Measurements from ENCODE around the gene SMYD3.

SMYD3 gene

GRCh38 chr1:246283771-246284410 is 223.2 kb downstream of the SMYD3 start:
- in situ Hi-C loops (cut with MboI; ENCODE audit: low sequenced_read_pairs), result no loop called here

- in situ Hi-C loops (cut with MboI; ENCODE audit: low sequenced_read_pairs), result no loop called here
These were observed 225.4 kb downstream of the SMYD3 start for GRCh38 chr1:246281639-246282038.

GRCh38 chr1:246281195-246281594 is 225.9 kb downstream of the SMYD3 start:
- in situ Hi-C loops (cut with MboI; ENCODE audit: low sequenced_read_pairs), result no loop called here

GRCh38 chr1:246280551-246280950 is 226.5 kb downstream of the SMYD3 start:
- in situ Hi-C loops (cut with MboI; ENCODE audit: low sequenced_read_pairs), result no loop called here

- in situ Hi-C loops (cut with MboI; ENCODE audit: low sequenced_read_pairs), result no loop called here
These were observed 227.7 kb downstream of the SMYD3 start for GRCh38 chr1:246279402-246279801.

DNA sequence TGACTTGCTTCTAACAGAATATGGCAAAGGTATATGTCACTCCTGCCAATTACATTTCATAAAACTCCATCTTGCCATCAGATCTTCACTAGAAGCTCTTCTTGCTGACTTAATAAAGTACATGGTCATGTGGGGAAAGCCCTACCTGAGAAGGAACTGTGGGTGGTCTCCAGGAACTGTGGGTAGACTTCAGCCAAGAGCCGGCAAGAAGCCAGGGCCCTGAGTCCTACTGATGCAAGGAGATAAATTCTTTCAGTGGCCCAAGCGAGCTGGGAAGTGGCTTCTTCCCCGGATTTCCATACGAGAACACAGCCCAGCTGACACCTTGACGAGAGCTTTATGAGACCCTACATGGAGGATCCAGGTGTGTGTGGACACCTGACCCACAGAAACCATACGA is 228.7 kb downstream of the SMYD3 start:
- in situ Hi-C loops (cut with MboI; ENCODE audit: low sequenced_read_pairs), result no loop called here

DNA sequence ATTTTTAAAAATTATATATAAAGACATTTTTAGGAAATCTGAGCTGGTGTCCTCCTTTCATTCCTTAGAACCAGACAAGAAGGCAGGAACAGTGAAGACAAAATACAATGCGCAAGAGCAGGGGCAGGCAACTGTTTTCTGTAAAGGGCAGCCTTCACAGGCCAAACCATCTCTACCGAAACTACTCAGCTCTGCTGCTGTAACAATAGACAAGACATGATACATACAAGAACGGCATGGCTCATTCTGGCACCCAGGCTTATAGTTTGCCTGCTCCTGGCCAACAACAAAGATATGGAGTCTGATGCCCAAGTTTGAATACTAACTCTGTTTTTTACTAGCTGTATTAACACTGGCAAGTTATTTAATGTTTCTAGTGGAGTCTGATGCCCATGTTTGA is 232.0 kb downstream of the SMYD3 start:
- in situ Hi-C loops (cut with MboI; ENCODE audit: low sequenced_read_pairs), result no loop called here

DNA sequence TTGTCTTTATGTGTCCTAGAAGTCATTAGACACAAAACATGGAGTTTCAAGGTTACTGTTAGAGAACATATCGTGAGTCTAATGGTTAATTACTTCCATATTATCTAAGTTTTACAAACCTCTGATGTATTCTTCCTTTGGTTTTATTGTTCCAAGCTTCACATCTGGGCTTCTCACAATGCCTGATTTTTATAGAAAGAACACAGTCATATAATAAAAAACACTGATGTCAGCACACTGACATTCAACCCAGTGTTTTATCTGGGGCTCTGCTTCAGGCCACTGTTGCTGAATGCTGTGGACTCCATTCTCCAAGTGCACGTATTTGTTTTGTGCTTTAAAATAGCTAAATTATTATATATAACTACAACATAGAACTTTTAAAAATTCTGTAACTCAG is 232.9 kb downstream of the SMYD3 start:
- in situ Hi-C loops (cut with MboI; ENCODE audit: low sequenced_read_pairs), result no loop called here

GRCh38 chr1:246271516-246271915 is 235.6 kb downstream of the SMYD3 start:
- in situ Hi-C loops (cut with MboI; ENCODE audit: low sequenced_read_pairs), result no loop called here

DNA sequence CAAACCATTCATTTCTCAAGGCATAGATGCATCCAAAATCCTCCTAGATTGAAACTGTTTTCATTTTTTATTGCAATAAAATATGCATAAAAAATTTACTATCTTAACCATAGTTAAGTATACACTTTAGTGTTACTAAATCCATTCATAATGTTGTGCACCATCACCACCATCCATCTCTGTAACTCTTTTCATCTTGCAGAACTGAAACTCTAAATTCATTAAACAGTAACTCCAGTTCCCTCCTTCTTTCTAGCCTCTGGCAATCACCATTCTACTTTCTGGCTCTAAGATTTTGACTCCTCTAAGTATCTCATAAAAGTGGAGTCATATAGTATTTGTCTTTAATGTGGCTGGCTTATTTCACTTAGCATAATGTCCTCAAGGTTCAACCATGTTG is 236.8 kb downstream of the SMYD3 start:
- in situ Hi-C loops (cut with MboI; ENCODE audit: low sequenced_read_pairs), result no loop called here

DNA sequence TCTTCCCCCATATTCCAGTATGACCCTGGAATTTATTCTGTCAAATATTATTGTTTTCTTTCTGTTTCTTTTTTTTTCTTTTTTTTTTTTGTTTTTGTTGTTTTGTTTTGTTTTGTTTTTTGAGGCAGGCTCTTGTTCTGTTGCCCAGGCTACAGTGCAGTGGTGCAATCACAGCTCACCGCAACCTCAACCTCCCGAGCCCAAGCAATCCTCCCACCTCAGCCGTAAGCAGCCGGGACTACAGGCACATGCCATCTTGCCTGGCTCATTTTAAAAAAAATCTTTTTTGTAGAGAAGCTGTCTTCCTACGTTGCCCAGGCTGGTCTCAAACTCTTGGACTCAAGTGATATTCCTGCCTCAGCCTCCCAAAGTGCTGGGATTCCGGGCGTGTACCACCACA is 237.6 kb downstream of the SMYD3 start:
- in situ Hi-C loops (cut with MboI; ENCODE audit: low sequenced_read_pairs), result no loop called here

GRCh38 chr1:246267896-246268295 is 239.2 kb downstream of the SMYD3 start:
- in situ Hi-C loops (cut with MboI; ENCODE audit: low sequenced_read_pairs), result no loop called here

DNA sequence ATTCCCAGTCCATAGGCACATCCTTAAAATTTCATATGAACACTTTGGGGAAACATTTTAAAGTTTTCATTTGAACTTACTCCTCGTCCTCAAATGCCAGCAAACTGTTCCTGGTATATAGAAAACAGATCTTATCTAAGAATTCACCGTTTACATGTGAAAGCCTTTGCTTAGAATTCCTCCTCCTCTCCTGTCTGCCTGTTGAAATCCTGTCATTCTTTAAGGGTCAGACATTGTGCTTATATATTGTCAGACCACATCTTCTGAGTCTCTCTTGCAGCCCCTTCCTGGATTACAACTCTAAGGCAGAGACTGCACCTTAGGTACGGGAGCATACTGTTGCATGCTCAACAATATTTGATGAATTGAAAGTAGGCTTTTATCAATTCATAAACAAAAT is 239.7 kb downstream of the SMYD3 start:
- in situ Hi-C loops (cut with MboI; ENCODE audit: low sequenced_read_pairs), result no loop called here

DNA sequence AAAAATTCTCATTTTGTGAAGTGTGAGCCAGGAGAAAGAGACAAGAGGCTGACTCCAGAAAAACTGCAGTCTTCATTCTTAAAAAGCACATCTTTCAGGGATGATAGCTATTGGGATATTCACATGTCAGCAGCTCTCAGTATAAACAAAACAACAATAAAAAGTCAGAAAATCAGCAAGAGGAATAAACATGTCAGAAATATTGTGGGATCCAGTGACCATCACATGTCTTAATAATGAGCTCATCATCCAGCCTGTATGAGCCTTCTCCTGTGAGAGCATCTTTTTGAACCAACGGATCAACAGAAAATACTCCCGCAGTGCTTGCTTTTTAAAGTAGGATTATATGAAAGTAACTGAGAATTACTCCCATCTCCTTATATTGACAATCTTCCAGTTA is 241.6 kb downstream of the SMYD3 start:
- in situ Hi-C loops (cut with MboI; ENCODE audit: low sequenced_read_pairs), result no loop called here

DNA sequence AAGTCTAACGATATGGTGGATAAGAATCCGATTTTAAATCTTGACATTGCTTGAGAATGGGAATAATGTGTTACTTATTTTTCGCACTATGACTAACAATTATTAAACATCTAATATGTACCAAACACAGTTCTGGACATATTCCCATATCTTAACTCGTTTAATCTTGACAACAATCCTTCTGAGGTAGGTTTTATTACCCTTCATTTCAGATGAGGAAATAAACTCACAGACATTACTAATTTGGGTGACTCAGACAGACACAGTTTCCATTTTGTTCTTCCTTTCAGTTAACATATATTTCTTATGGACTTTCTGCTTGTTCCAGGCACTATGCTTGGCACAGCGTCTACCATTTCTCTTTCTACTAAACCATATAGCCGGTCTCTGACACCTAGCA is 244.8 kb downstream of the SMYD3 start:
- in situ Hi-C loops (cut with MboI; ENCODE audit: low sequenced_read_pairs), result no loop called here

GRCh38 chr1:246261639-246262038 is 245.4 kb downstream of the SMYD3 start:
- in situ Hi-C loops (cut with MboI; ENCODE audit: low sequenced_read_pairs), result no loop called here

- in situ Hi-C loops (cut with MboI; ENCODE audit: low sequenced_read_pairs), result no loop called here
These were observed 248.8 kb downstream of the SMYD3 start for GRCh38 chr1:246258250-246258649.

- in situ Hi-C loops (cut with MboI; ENCODE audit: low sequenced_read_pairs), result no loop called here
These were observed 251.3 kb downstream of the SMYD3 start for GRCh38 chr1:246255773-246256172.

GRCh38 chr1:246254854-246255253 is 252.2 kb downstream of the SMYD3 start:
- in situ Hi-C loops (cut with MboI; ENCODE audit: low sequenced_read_pairs), result no loop called here

DNA sequence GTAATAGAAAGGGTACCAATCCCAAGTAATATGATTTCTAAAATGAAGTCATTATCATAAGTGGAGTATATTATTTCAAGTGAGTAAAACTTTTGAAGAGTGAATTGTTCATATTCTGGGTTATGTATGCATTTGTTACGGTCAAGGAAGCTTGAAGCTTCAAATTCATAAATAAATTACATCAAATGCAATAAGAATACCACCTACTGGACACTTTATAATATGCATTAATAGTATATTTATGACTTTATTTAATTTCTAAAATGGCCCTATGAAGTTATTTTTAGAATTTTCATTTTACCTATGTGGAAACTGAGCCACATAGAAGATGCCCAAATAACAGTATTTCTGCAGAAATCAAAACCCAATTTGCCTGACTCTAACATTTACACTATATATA is 260.6 kb downstream of the SMYD3 start:
- in situ Hi-C loops (cut with MboI; ENCODE audit: low sequenced_read_pairs), result no loop called here

DNA sequence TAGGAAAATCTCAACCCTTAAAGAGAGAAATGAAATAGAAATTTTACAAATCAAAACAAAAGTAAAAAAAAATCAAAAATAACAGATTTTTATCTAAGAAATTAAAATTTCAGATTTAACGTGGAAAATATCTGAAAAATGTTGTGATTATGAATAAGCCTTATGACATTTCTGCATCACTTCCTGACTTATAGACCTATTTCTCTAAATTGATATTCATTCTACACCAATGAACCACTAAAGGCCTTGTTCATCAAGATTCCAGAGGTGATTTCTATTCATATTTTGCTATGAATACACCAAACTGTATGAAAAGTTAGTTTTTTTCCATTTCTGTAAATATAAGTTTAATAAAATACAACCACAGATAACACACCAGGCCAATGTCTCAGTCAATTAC is 261.5 kb downstream of the SMYD3 start:
- in situ Hi-C loops (cut with MboI; ENCODE audit: low sequenced_read_pairs), result no loop called here

- in situ Hi-C loops (cut with MboI; ENCODE audit: low sequenced_read_pairs), result no loop called here
These were observed 275.0 kb downstream of the SMYD3 start for GRCh38 chr1:246232126-246232525.

- in situ Hi-C loops (cut with MboI; ENCODE audit: low sequenced_read_pairs), result no loop called here
These were observed 281.0 kb downstream of the SMYD3 start for GRCh38 chr1:246226041-246226440.

Data from HL-60/S4 treated with phorbol 12-myristate 13-acetate at 8.2 ng/mL for 4 days and 3 days (cell line).